Measurements from ENCODE around the gene SLC2A11. TPM values are rescaled to one million over a fixed set of nuclear protein-coding genes. Genes with fewer than 3 reads are reported as not detected.

SLC2A11 gene
- total RNA-seq, 1 donor from 2014 or later: 19.6 TPM

- TF ChIP-seq CTCF (IDR thresholded peaks at IDR 0.05; ENCODE audit: insufficient read depth, low read depth, low read length): no peak
- Histone ChIP-seq H2AFZ (ENCODE audit: low read depth, low read length) (no peak overlapping the region), H3K27ac (ENCODE audit: low read depth, low read length) (no peak overlapping the region), H3K9me3 (ENCODE audit: insufficient read depth, low read depth, low read length) (no peaks in the 10 kb centered on the region), H4K20me1 (ENCODE audit: insufficient read depth, low read length) (peaks cover 4% of the 10 kb centered on the region), H3K79me2 (ENCODE audit: insufficient read depth, low read length) (no peaks in the 10 kb centered on the region), H3K4me1 (ENCODE audit: insufficient read depth, low read length) (peaks cover 24% of the 10 kb centered on the region), H3K4me2 (ENCODE audit: low read length) (no peak overlapping the region), H3K4me3 (ENCODE audit: insufficient read depth, low read depth, low read length) (no peak overlapping the region), H3K36me3 (ENCODE audit: insufficient read depth, low read length) (no peaks in the 10 kb centered on the region), H3K27me3 (ENCODE audit: insufficient read depth, low read length) (no peaks in the 10 kb centered on the region), H3K9ac (ENCODE audit: low read length) (no peak overlapping the region)
- H3K9me3 Mint-ChIP-seq (ENCODE audit: unreplicated experiment): no peaks in the 10 kb centered on the region
- peaks cover 10% of the 10 kb centered on the region for H3K27me3 Mint-ChIP-seq (ENCODE audit: low read depth, unreplicated experiment)
- DNase-seq (ENCODE audit: low read depth): no peak
- H3K4me1 Mint-ChIP-seq (ENCODE audit: low read depth, unreplicated experiment): peaks cover 25% of the 10 kb centered on the region
- FAIRE-seq: no peak
- H3K36me3 Mint-ChIP-seq (ENCODE audit: low read depth, unreplicated experiment): no peaks in the 10 kb centered on the region
- no peak overlapping the region for H3K27ac Mint-ChIP-seq (ENCODE audit: unreplicated experiment)
- no peak overlapping the region for H3K4me3 Mint-ChIP-seq (ENCODE audit: unreplicated experiment)
These were observed 15.1 kb upstream of the SLC2A11 start for GRCh38 chr22:23842599-23842998.

DNA sequence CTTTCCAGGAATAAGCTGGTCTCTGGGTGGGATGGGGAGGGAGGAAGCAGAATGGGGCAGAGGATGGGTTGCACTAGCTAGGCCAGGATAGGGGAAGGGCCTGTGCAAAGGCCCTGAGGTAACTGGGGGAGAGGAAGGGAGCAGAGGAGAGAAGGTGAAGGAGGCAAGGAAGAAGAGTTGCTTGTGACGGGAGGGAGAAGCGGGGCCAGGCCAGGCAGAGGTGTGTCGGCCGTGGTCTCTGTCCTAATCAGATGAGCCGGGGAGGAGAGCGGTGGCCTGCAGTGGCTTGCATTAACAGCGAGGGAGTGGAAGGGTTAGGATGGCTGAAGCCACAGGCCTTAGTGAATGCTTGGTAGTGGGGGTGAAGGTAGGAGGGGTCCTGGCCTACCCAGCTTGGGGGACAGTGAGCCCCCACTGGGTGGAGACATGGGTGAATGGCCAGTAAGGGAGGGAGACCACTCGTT is 12.9 kb upstream of the SLC2A11 start:
- H3K27ac ChIP-seq (ENCODE audit: low read depth, low read length): no peak overlapping the region
- H3K4me2 ChIP-seq (ENCODE audit: low read length): peak overlapping the region; percentile 52
- no peak overlapping the region for H3K4me3 ChIP-seq (ENCODE audit: insufficient read depth, low read depth, low read length)
- H3K9me3 ChIP-seq (ENCODE audit: insufficient read depth, low read depth, low read length): no peaks in the 10 kb centered on the region
- H3K36me3 Mint-ChIP-seq (ENCODE audit: low read depth, unreplicated experiment): no peaks in the 10 kb centered on the region
- no peak overlapping the region for H2AFZ ChIP-seq (ENCODE audit: low read depth, low read length)
- FAIRE-seq (no peak), DNase-seq (ENCODE audit: low read depth) (no peak)
- H3K27ac Mint-ChIP-seq (ENCODE audit: unreplicated experiment): peak overlapping the region; percentile 66
- no peak overlapping the region for H3K9ac ChIP-seq (ENCODE audit: low read length)
- no peaks in the 10 kb centered on the region for H3K9me3 Mint-ChIP-seq (ENCODE audit: unreplicated experiment)
- H3K27me3 ChIP-seq (ENCODE audit: insufficient read depth, low read length): no peaks in the 10 kb centered on the region
- H3K4me1 Mint-ChIP-seq (ENCODE audit: low read depth, unreplicated experiment): peaks cover 32% of the 10 kb centered on the region
- no peaks in the 10 kb centered on the region for H4K20me1 ChIP-seq (ENCODE audit: insufficient read depth, low read length)
- no peaks in the 10 kb centered on the region for H3K36me3 ChIP-seq (ENCODE audit: insufficient read depth, low read length)
- H3K4me3 Mint-ChIP-seq (ENCODE audit: unreplicated experiment): peak overlapping the region; percentile 55
- no peaks in the 10 kb centered on the region for H3K79me2 ChIP-seq (ENCODE audit: insufficient read depth, low read length)
- H3K4me1 ChIP-seq (ENCODE audit: insufficient read depth, low read length): peaks cover 21% of the 10 kb centered on the region
- peaks cover 10% of the 10 kb centered on the region for H3K27me3 Mint-ChIP-seq (ENCODE audit: low read depth, unreplicated experiment)
- TF ChIP-seq CTCF (IDR thresholded peaks at IDR 0.05; ENCODE audit: insufficient read depth, low read depth, low read length) (no peak), EZH2 (IDR thresholded peaks at IDR 0.05; ENCODE audit: insufficient read depth, low read length) (no peak)

DNA sequence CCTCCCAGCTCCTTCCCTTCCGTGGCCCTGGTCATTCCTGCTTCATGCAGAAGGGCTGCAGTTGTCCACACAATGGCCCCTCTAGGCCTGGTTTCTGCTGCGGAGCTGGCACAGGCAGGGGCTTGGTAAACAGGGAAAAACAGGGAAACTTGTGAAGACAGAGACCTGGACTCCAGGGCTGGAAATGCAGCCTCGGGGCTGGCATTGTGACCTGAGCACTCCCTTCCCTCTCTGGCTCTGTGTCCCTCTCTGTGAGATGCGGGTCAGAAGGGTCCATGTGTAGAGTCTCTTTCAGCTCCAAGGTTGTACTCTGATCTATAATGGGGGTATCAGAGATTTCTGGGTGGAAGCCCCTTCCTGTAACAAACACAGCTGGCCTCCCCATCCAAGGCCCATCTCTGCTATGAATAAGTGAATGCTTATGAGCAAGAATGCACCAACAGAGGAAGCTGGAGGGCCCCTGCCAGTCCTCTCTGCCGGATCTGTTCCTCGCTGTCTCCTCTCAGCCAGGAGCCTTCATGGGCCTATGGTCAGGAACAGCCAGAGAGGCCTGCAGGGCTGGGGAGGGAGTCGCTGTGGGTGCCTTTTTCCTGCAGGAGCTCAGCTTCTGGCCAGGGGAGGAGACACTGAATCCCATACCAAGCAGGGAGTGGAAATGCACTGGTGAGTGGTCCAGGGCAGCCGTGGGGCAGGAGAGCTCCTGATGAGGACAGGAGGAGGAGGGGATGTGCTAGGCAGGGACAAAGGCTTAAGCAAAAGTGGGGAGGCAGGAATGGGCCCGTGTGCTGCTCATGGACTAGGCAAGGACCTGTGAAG is 12.2 kb upstream of the SLC2A11 start:
- Mint-ChIP-seq H3K27me3 (ENCODE audit: low read depth, unreplicated experiment) (peaks cover 14% of the 10 kb centered on the region), H3K9me3 (ENCODE audit: unreplicated experiment) (no peaks in the 10 kb centered on the region), H3K27ac (ENCODE audit: unreplicated experiment) (peak overlapping the region; percentile 44), H3K4me3 (ENCODE audit: unreplicated experiment) (peak overlapping the region; percentile 54), H3K36me3 (ENCODE audit: low read depth, unreplicated experiment) (no peaks in the 10 kb centered on the region), H3K4me1 (ENCODE audit: low read depth, unreplicated experiment) (peaks cover 32% of the 10 kb centered on the region)
- H3K79me2 ChIP-seq (ENCODE audit: insufficient read depth, low read length): no peaks in the 10 kb centered on the region
- no peaks in the 10 kb centered on the region for H3K36me3 ChIP-seq (ENCODE audit: insufficient read depth, low read length)
- FAIRE-seq (no peak), DNase-seq (ENCODE audit: low read depth) (no peak)
- H2AFZ ChIP-seq (ENCODE audit: low read depth, low read length): no peak overlapping the region
- H3K27me3 ChIP-seq (ENCODE audit: insufficient read depth, low read length): no peaks in the 10 kb centered on the region
- H4K20me1 ChIP-seq (ENCODE audit: insufficient read depth, low read length): no peaks in the 10 kb centered on the region
- no peak overlapping the region for H3K4me3 ChIP-seq (ENCODE audit: insufficient read depth, low read depth, low read length)
- peaks cover 21% of the 10 kb centered on the region for H3K4me1 ChIP-seq (ENCODE audit: insufficient read depth, low read length)
- H3K4me2 ChIP-seq (ENCODE audit: low read length): no peak overlapping the region
- H3K9me3 ChIP-seq (ENCODE audit: insufficient read depth, low read depth, low read length): no peaks in the 10 kb centered on the region
- no peak overlapping the region for H3K27ac ChIP-seq (ENCODE audit: low read depth, low read length)
- H3K9ac ChIP-seq (ENCODE audit: low read length): no peak overlapping the region
- TF ChIP-seq EZH2 (IDR thresholded peaks at IDR 0.05; ENCODE audit: insufficient read depth, low read length) (no peak), CTCF (IDR thresholded peaks at IDR 0.05; ENCODE audit: insufficient read depth, low read depth, low read length) (no peak)

All from astrocyte (in vitro differentiated cells and primary cell).